Smooth muscle cell (in vitro differentiated cells): ENCODE measurements around the gene FBXO44. TPM values are rescaled to one million over a fixed set of nuclear protein-coding genes. Genes with fewer than 3 reads are reported as not detected.

Source experiments
- DNase-seq: peaks from one replicate; lab custom pipeline; 2025; ENCODE audit not compliant: unreplicated experiment; lab: John Stamatoyannopoulos, UW
- H2AFZ ChIP-seq: fragments of 200-600 bp; sonication (generic); 2 replicates; pipeline ENCODE4 v1.6.0; 2016; ENCODE audit warnings: antibody characterized with exemption, low read depth, mild to moderate bottlenecking
- H3F3A ChIP-seq: fragments of 200-600 bp; sonication (generic); 2 replicates; pipeline ENCODE4 v1.6.0; 2017; ENCODE audit warnings: antibody characterized with exemption, low read depth
- H3K27ac ChIP-seq: fragments of 200-600 bp; sonication (generic); 2 replicates; pipeline ENCODE4 v1.5.1; 2016; ENCODE audit warnings: low read depth, mild to moderate bottlenecking
- H3K27me3 ChIP-seq: fragments of 200-600 bp; sonication (generic); 2 replicates; pipeline ENCODE4 v1.6.1; 2016; ENCODE audit warnings: low read depth, mild to moderate bottlenecking
- H3K36me3 ChIP-seq: fragments of 200-600 bp; sonication (generic); 2 replicates; pipeline ENCODE4 v1.5.1; 2016; ENCODE audit warnings: low read depth
- H3K4me1 ChIP-seq: fragments of 200-600 bp; sonication (generic); 2 replicates; pipeline ENCODE4 v1.5.1; 2016; ENCODE audit warnings: low read depth
- H3K4me2 ChIP-seq: fragments of 200-600 bp; sonication (generic); 2 replicates; pipeline ENCODE4 v1.6.0; 2016; ENCODE audit warnings: mild to moderate bottlenecking
- H3K4me3 ChIP-seq: fragments of 200-600 bp; sonication (generic); 2 replicates; pipeline ENCODE4 v1.5.1; 2016; ENCODE audit warnings: mild to moderate bottlenecking
- H3K79me2 ChIP-seq: fragments of 200-600 bp; sonication (generic); 2 replicates; pipeline ENCODE4 v1.6.0; 2016; ENCODE audit warnings: low read depth, mild to moderate bottlenecking
- H3K9ac ChIP-seq: fragments of 200-600 bp; sonication (generic); 2 replicates; pipeline ENCODE4 v1.6.0; 2016; ENCODE audit warnings: low read depth
- H3K9me3 ChIP-seq: fragments of 200-600 bp; sonication (generic); replicated peaks from 2 replicates; pipeline ENCODE4 v1.5.1; 2016; ENCODE audit warnings: low read depth
- H4K20me1 ChIP-seq: fragments of 200-600 bp; sonication (generic); 2 replicates; pipeline ENCODE4 v1.6.0; 2016; ENCODE audit warnings: low read depth
- WGBS: methylation state at CpG from one replicate; pipeline ENCODE4 v1.1.7; 2016; ENCODE audit warnings: low lambda C conversion rate; 5-methylcytosine and 5-hydroxymethylcytosine counted together
- polyA plus RNA-seq: library from polyadenylated mRNA; unstranded; fragments of >200 nt; fragmentation: Nextera tagmentation; extraction: Ambion mirVana; gene quantifications from 2 replicates; pipeline ENCODE4 v1.2.1, GENCODE V29; 2016
- total RNA-seq: library from RNA; depleted of rRNA; stranded (reverse); fragments of >200 nt; gene quantifications from 2 replicates; pipeline ENCODE4 v1.2.3, GENCODE V29; 2014
- TF ChIP-seq, protein P1 (sequence below): fragments of 200-600 bp; sonication (generic); IDR thresholded peaks from 2 replicates; pipeline ENCODE4 v1.5.1; 2017; ENCODE audit warnings: borderline replicate concordance, mild to moderate bottlenecking, antibody characterized with exemption; ENCODE audit not compliant: insufficient read depth, poor library complexity, severe bottlenecking

The FBXO44 gene
- total and polyA plus RNA-seq, 2 experiments from 2014 or later: 9.0 to 16.2 TPM

GRCh38 chr1:11650331-11650991, 4.2 kb upstream of the FBXO44 start:
- Histone ChIP-seq H3K9me3 (no peaks in the 10 kb centered on the region), H3K4me1 (peaks cover 3% of the 10 kb centered on the region), H3K4me2 (peak overlapping the region; percentile 66), H3K36me3 (no peaks in the 10 kb centered on the region), H4K20me1 (no peaks in the 10 kb centered on the region), H3F3A (no peaks in the 10 kb centered on the region), H3K27ac (no peak overlapping the region), H3K9ac (no peak overlapping the region), H3K4me3 (no peak overlapping the region), H2AFZ (no peak overlapping the region), H3K79me2 (no peaks in the 10 kb centered on the region), H3K27me3 (peaks cover 24% of the 10 kb centered on the region)
- WGBS: 7% methylated on average over 47 of the region's 47 CpGs
- TF ChIP-seq, protein P1, sequence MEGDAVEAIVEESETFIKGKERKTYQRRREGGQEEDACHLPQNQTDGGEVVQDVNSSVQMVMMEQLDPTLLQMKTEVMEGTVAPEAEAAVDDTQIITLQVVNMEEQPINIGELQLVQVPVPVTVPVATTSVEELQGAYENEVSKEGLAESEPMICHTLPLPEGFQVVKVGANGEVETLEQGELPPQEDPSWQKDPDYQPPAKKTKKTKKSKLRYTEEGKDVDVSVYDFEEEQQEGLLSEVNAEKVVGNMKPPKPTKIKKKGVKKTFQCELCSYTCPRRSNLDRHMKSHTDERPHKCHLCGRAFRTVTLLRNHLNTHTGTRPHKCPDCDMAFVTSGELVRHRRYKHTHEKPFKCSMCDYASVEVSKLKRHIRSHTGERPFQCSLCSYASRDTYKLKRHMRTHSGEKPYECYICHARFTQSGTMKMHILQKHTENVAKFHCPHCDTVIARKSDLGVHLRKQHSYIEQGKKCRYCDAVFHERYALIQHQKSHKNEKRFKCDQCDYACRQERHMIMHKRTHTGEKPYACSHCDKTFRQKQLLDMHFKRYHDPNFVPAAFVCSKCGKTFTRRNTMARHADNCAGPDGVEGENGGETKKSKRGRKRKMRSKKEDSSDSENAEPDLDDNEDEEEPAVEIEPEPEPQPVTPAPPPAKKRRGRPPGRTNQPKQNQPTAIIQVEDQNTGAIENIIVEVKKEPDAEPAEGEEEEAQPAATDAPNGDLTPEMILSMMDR: peak; percentile 49
- DNase-seq: peak; percentile 19

- Histone ChIP-seq H3K9ac (no peak overlapping the region), H3K27ac (no peak overlapping the region), H3K27me3 (peaks cover 24% of the 10 kb centered on the region), H3F3A (no peaks in the 10 kb centered on the region), H3K9me3 (no peaks in the 10 kb centered on the region), H3K4me1 (peaks cover 7% of the 10 kb centered on the region), H3K36me3 (no peaks in the 10 kb centered on the region), H2AFZ (no peak overlapping the region), H3K4me2 (peak overlapping the region; percentile 66), H3K4me3 (no peak overlapping the region), H3K79me2 (no peaks in the 10 kb centered on the region), H4K20me1 (no peaks in the 10 kb centered on the region)
- DNase-seq: no peak
- TF ChIP-seq, protein P1: no peak
- 86% methylated on average over 4 of the region's 4 CpGs for WGBS
Observed at GRCh38 chr1:11651017-11651416, 3.7 kb upstream of the FBXO44 start.

GRCh38 chr1:11652203-11652780, 2.4 kb upstream of the FBXO44 start:
- Histone ChIP-seq H4K20me1 (no peaks in the 10 kb centered on the region), H3K27me3 (peaks cover 24% of the 10 kb centered on the region), H3F3A (no peaks in the 10 kb centered on the region), H3K4me2 (no peak overlapping the region), H3K4me1 (peaks cover 7% of the 10 kb centered on the region), H3K36me3 (no peaks in the 10 kb centered on the region), H2AFZ (no peak overlapping the region), H3K27ac (no peak overlapping the region), H3K9ac (no peak overlapping the region), H3K4me3 (no peak overlapping the region), H3K79me2 (no peaks in the 10 kb centered on the region), H3K9me3 (no peaks in the 10 kb centered on the region)
- 96% methylated on average over 11 of the region's 11 CpGs for WGBS
- DNase-seq: no peak
- TF ChIP-seq, protein P1: no peak
